ENCODE measurements around the gene NEDD4L. TPM values are rescaled to one million over a fixed set of nuclear protein-coding genes. Genes with fewer than 3 reads are reported as not detected.
A peak's percentile ranks its signal among the peaks of the same experiment; 100 is the strongest.

The NEDD4L gene
- total and polyA plus RNA-seq, 2 donors, result 15.1 to 56.9 TPM

GRCh38 chr18:58247363-58247834, 203.4 kb downstream of the NEDD4L start:
- WGBS, result 14% methylated on average over 20 of the region's 20 CpGs
- H3K4me1 ChIP-seq (ENCODE audit: insufficient read depth), result no peaks in the 10 kb centered on the region
- no peak overlapping the region for H3K27ac ChIP-seq (ENCODE audit: low read depth)
- H3K4me3 ChIP-seq (ENCODE audit: low read depth, low read length), result no peak overlapping the region
- no peak for DNase-seq (ENCODE audit: extremely low spot score)
- H3K36me3 ChIP-seq (ENCODE audit: insufficient read depth), result no peaks in the 10 kb centered on the region

DNA sequence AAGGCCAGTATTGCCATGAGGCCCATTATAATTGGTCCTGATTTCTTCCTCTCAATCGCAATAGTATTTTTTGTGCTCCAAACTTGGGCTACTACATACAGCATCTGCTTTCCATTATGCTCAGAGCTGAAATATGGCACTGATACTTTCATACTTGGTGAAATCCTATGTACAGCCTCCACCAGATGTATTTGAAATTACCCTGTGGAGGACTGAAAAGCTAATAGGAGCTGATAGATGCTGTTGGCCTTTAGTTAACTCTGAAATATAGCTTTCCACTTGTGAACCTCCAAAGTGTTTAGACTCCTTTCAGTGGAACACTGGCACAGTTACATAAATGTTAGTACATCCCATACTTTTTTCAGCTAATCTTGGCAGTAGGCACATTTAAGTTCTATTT, 205.7 kb downstream of the NEDD4L start:
- 82% methylated on average over 1 of the region's 1 CpG for WGBS
- no peaks in the 10 kb centered on the region for H3K4me1 ChIP-seq (ENCODE audit: insufficient read depth)
- H3K36me3 ChIP-seq (ENCODE audit: insufficient read depth), result no peaks in the 10 kb centered on the region
- no peak for DNase-seq (ENCODE audit: extremely low spot score)
- no peak overlapping the region for H3K4me3 ChIP-seq (ENCODE audit: low read depth, low read length)
- H3K27ac ChIP-seq (ENCODE audit: low read depth), result no peak overlapping the region

DNA sequence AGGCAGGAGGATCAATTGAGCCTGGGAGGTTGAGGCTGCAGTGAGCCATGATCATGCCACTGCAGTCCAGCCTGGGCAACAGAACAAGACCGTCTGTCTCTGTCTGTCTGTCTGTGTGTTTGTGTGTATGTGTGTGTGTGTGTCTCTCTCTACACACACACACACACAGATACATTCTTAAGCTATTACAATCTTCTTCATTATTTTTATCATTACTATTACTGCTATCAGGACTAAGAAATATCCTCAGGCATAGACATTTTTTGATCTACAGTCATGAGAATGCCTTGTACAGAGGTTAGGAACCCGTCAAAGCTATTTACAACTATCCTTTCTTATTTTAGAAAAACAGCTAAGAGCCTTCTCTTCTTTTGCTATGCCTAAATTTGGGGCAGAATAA, 207.4 kb downstream of the NEDD4L start:
- no peak overlapping the region for H3K4me3 ChIP-seq (ENCODE audit: low read depth, low read length)
- WGBS, result 84% methylated on average over 2 of the region's 2 CpGs
- no peak for DNase-seq (ENCODE audit: extremely low spot score)
- no peaks in the 10 kb centered on the region for H3K36me3 ChIP-seq (ENCODE audit: insufficient read depth)
- H3K4me1 ChIP-seq (ENCODE audit: insufficient read depth), result no peaks in the 10 kb centered on the region
- H3K27ac ChIP-seq (ENCODE audit: low read depth), result no peak overlapping the region

DNA sequence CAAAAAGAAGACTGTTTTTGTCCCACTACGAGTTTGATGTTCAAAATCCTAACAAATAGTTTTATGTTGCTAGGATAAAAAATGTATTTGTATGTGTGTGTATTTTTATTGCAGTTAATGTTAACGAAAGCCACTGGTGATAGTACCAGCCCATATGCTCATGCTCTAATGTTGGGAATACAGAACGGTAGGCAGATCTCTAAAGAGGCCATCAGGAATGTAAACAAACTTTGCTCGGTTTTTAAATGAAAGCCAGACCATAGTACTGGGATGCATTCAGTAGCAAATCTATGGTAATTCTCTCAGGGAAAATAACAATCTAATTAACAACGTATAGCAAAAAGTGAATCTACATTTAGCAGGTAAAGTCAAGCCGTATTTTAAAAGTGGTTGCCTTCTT, 208.1 kb downstream of the NEDD4L start:
- 49% methylated on average over 6 of the region's 6 CpGs for WGBS
- no peak for DNase-seq (ENCODE audit: extremely low spot score)

GRCh38 chr18:58253318-58253717, 209.3 kb downstream of the NEDD4L start:
- no peak overlapping the region for H3K4me3 ChIP-seq (ENCODE audit: low read depth, low read length)
- H3K4me1 ChIP-seq (ENCODE audit: insufficient read depth), result no peaks in the 10 kb centered on the region
- 98% methylated on average over 2 of the region's 2 CpGs for WGBS
- no peak for DNase-seq (ENCODE audit: extremely low spot score)
- no peaks in the 10 kb centered on the region for H3K36me3 ChIP-seq (ENCODE audit: insufficient read depth)
- no peak overlapping the region for H3K27ac ChIP-seq (ENCODE audit: low read depth)

More for the DNA sequence above, 208.1 kb downstream of the NEDD4L start:
- Histone ChIP-seq H3K27ac (ENCODE audit: low read depth) (no peak overlapping the region), H3K36me3 (ENCODE audit: insufficient read depth) (no peaks in the 10 kb centered on the region), H3K4me3 (ENCODE audit: low read depth, low read length) (no peak overlapping the region), H3K4me1 (ENCODE audit: insufficient read depth) (no peaks in the 10 kb centered on the region)

DNA sequence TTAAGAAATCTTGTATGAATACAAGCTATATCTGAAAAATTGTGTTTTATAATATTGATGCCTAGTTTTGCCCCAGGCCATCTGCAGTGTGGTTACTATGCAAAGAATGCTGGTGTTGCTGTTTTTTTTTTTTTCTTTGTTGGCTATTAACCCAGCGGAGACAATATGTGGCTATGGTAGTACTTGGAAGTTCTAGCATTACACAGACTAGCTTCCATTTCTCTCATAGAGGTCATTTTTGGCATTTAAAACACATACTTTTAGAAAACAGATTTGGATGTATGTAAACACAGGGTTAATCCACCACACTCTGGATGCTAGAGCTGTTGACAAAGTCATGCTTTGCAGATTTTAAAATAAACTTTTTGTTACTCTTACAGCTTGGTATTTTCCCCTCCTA, 209.8 kb downstream of the NEDD4L start:
- H3K36me3 ChIP-seq (ENCODE audit: insufficient read depth), result no peaks in the 10 kb centered on the region
- no peak overlapping the region for H3K4me3 ChIP-seq (ENCODE audit: low read depth, low read length)
- 95% methylated on average over 1 of the region's 1 CpG for WGBS
- no peaks in the 10 kb centered on the region for H3K4me1 ChIP-seq (ENCODE audit: insufficient read depth)
- no peak overlapping the region for H3K27ac ChIP-seq (ENCODE audit: low read depth)
- no peak for DNase-seq (ENCODE audit: extremely low spot score)

DNA sequence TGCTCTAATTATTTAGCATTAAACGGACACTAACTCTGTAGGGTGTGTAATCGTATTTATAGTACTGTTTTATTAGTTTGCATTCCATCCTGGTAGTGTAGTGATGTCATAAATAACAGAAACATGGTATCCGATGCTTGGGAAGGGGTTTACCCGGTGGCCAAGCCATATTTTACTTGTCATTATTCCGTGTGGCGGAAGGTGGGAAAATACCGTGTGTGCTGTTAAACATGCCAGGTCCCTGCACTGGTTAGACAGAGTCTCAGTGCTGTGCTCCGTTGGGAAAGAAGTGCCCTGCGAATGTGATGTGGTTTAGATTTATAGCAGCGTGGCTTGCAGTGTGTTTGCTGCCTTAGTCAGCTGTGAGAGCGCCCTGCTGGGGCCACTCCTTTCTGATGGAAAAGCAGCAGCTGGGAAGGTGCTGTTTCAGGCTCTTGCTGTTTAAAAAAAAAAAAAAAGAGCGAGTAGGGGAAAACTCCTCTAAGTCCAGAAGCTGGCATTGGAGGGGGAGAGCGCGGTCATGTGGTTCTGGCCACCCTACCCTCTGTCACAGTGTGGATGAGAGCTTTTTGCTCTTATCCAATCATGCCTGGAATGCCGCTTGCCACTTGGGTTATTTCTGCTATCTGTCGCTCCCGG, 211.0 kb downstream of the NEDD4L start:
- WGBS, result 47% methylated on average over 17 of the region's 17 CpGs
- H3K36me3 ChIP-seq (ENCODE audit: insufficient read depth), result no peaks in the 10 kb centered on the region
- DNase-seq (ENCODE audit: extremely low spot score), result no peak
- H3K4me3 ChIP-seq (ENCODE audit: low read depth, low read length), result no peak overlapping the region
- no peaks in the 10 kb centered on the region for H3K4me1 ChIP-seq (ENCODE audit: insufficient read depth)
- no peak overlapping the region for H3K27ac ChIP-seq (ENCODE audit: low read depth)

DNA sequence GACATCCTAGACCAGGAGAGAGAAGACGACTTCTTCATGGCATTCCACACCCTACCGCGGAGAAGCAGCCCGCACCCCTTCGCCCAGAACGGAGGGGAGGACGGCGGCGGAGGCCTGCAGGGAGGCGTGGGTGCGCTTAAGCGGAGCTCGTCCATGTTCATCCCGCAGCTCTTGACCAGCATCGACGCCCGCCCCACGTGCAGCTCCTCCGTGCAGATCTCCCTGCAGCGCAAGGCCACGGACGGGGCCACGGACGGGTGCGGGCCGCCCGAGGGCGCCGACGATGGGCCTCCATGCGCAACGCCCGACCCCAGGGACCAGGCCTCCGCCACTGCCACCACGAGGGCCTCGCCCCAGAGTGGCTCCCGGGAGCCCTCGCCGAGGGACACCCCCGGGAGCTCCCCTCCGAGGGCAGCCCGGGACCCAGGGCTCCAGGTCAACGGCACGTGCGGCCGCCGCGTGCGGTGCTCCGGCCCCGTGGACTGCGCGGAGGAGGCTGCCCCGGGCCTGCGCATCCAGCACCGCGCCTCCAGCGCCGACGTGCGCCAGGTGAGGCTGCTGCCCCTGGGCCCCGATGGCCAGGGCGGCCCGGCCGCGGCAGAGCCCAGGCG, 211.8 kb downstream of the NEDD4L start:
- DNase-seq (ENCODE audit: extremely low spot score), result no peak
- H3K4me1 ChIP-seq (ENCODE audit: insufficient read depth), result no peaks in the 10 kb centered on the region
- H3K36me3 ChIP-seq (ENCODE audit: insufficient read depth), result no peaks in the 10 kb centered on the region
- no peak overlapping the region for H3K4me3 ChIP-seq (ENCODE audit: low read depth, low read length)
- H3K27ac ChIP-seq (ENCODE audit: low read depth), result no peak overlapping the region
- WGBS, result 97% methylated on average over 67 of the region's 67 CpGs

GRCh38 chr18:58256316-58257080, 212.5 kb downstream of the NEDD4L start:
- WGBS, result 96% methylated on average over 39 of the region's 39 CpGs
- H3K36me3 ChIP-seq (ENCODE audit: insufficient read depth), result no peaks in the 10 kb centered on the region
- no peak for DNase-seq (ENCODE audit: extremely low spot score)
- no peak overlapping the region for H3K4me3 ChIP-seq (ENCODE audit: low read depth, low read length)
- no peaks in the 10 kb centered on the region for H3K4me1 ChIP-seq (ENCODE audit: insufficient read depth)
- no peak overlapping the region for H3K27ac ChIP-seq (ENCODE audit: low read depth)

DNA sequence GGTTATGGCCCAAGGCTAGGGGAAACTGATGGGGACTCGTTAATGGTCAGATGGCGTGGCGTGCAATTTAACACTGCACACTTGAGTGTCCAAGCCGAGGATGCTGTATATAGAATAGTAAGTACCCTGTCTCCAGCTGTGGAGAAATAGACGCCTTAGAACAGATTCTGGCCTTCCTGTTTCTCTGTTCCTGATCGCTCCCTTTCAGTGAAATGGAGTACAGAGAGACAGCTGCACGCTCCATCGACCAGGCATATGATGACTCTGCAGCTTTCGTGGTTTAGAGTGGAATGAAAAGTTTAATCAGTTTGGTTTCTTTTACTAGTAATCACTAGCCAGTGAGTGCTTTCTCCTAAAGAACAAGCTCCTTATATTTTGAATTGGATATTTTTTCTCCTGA, 213.4 kb downstream of the NEDD4L start:
- Histone ChIP-seq H3K4me3 (ENCODE audit: low read depth, low read length) (no peak overlapping the region), H3K27ac (ENCODE audit: low read depth) (no peak overlapping the region)

DNA sequence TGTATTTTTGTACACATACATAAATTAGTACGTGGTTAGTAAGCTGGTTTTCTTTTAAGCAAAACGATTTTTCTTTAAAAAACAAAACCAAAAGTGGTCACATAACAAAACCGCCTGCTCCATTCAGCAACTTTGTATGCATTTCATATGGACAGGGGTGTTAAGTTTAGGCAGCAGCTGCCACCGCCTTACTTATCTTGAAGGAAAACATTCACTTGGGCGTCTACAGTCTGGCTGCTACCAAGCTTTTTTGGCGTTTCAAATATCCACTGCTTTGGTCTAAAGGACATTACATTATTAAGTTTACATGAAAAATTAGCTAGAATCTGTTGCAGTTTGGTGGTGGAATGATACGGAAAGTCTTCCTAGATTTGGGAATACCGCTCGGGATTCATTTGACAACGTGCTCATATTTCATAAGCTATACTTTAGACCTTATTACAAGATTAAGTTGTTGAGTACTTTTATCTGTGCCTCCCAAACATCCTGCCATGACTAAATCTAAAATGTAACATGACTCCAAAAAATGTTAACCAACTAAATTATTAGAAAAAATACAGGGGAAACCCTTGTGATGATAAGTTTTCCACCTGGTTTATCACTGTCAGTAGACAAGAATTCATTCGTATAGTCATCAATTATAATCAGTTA, 214.8 kb downstream of the NEDD4L start:
- peaks cover 3% of the 10 kb centered on the region for H3K4me1 ChIP-seq (ENCODE audit: insufficient read depth)
- H3K36me3 ChIP-seq (ENCODE audit: insufficient read depth), result no peaks in the 10 kb centered on the region
- 94% methylated on average over 11 of the region's 11 CpGs for WGBS
- H3K27ac ChIP-seq (ENCODE audit: low read depth), result no peak overlapping the region
- no peak for DNase-seq (ENCODE audit: extremely low spot score)
- H3K4me3 ChIP-seq (ENCODE audit: low read depth, low read length), result no peak overlapping the region

More for the DNA sequence above, 213.4 kb downstream of the NEDD4L start:
- no peak for DNase-seq (ENCODE audit: extremely low spot score)
- Histone ChIP-seq H3K36me3 (ENCODE audit: insufficient read depth) (no peaks in the 10 kb centered on the region), H3K4me1 (ENCODE audit: insufficient read depth) (no peaks in the 10 kb centered on the region)
- 71% methylated on average over 9 of the region's 9 CpGs for WGBS

- Histone ChIP-seq H3K27ac (ENCODE audit: low read depth) (peak overlapping the region; percentile 64), H3K36me3 (ENCODE audit: insufficient read depth) (no peaks in the 10 kb centered on the region), H3K4me1 (ENCODE audit: insufficient read depth) (peaks cover 3% of the 10 kb centered on the region), H3K4me3 (ENCODE audit: low read depth, low read length) (no peak overlapping the region)
- WGBS, result 52% methylated on average over 7 of the region's 7 CpGs
- no peak for DNase-seq (ENCODE audit: extremely low spot score)
These were observed 219.3 kb downstream of the NEDD4L start for GRCh38 chr18:58263055-58263957.

GRCh38 chr18:58264075-58264474, 220.0 kb downstream of the NEDD4L start:
- no peaks in the 10 kb centered on the region for H3K36me3 ChIP-seq (ENCODE audit: insufficient read depth)
- 92% methylated on average over 5 of the region's 5 CpGs for WGBS
- no peak overlapping the region for H3K27ac ChIP-seq (ENCODE audit: low read depth)
- DNase-seq (ENCODE audit: extremely low spot score), result no peak
- H3K4me3 ChIP-seq (ENCODE audit: low read depth, low read length), result no peak overlapping the region
- peaks cover 3% of the 10 kb centered on the region for H3K4me1 ChIP-seq (ENCODE audit: insufficient read depth)
